Activated CD8-positive, alpha-beta memory T cell treated with anti-CD3 and anti-CD28 coated beads, Interleukin-2, amount 50 U/mL, for 48 hours (primary cell): ENCODE measurements around the gene ZNF581.

Experiments used
- DNase-seq: peaks from one replicate; pipeline ENCODE4 v3.0.0-alpha.2; 2020

The ZNF581 gene

DNA sequence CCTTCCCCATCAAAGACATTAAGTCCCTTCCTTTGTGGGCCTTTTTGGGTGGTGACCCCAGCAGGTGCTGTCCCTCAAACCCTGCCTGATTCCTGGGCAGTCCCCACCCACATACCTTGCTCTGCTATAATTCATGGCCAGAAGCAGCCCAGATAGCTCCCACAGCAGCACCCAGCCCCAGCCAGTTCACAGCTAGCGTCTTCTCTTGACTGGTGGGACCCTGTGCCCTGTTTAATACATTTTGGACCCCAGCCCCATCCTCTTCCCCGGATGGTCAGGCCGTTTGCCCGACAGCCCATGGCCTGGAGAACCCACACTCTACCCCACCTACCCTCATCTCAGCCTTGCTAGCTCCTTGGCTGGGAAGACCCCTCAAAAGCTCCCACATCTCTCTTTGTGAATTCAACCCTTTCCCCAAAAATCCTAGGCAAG is 6.7 kb downstream of the ZNF581 start:
- no peak for DNase-seq

DNA sequence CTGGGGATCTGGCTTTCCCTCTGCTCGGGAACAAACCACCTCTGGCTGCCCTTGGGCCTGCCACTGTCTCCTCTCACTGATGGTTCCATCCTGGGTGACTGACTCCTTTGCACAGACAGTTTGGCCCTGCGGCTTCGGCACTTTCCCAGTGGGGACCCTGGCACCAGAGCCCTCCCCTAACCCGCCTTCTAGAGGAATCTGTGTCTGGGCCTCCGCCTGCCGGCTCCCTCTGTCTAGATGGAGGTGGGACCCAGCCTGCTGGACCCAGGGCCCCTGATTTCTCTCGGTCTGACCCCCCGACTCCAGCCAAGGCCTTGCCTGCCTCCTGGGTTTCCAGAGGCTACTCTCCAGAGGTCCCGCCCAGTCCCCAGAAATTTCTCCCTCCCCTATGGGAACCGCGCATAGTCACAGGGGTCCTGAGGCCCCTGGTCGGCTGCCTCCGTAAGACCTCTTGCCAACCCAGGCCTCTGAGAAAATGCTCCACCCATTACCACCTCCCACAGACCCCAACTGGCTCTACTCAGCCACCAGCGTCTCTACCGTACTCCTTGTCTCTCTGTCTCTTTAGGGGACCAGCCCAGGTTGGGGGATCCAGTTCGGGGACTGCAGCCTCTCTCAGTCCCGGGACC is 7.3 kb downstream of the ZNF581 start:
- no peak for DNase-seq

DNA sequence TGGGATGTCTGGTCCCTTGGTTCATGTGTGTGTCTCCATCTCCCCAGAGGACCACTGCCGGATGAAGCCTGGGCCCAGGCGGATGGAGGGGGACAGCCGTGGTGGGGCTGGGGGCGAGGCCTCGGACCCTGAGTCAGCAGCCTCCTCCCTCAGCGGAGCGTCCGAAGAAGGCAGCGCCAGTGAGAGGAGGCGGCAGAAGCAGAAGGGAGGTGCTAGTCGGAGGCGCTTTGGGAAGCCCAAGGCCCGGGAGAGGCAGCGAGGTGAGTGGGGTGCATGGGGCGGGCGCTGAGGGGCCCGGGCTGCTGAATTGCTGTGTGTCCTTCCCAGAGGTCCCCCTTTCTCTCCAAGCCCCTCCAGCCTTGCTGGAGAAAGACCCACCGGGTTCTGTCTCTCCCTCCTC is 7.8 kb downstream of the ZNF581 start:
- no peak for DNase-seq

- no peak for DNase-seq
These were observed 9.1 kb downstream of the ZNF581 start for GRCh38 chr19:55652311-55653128.

DNA sequence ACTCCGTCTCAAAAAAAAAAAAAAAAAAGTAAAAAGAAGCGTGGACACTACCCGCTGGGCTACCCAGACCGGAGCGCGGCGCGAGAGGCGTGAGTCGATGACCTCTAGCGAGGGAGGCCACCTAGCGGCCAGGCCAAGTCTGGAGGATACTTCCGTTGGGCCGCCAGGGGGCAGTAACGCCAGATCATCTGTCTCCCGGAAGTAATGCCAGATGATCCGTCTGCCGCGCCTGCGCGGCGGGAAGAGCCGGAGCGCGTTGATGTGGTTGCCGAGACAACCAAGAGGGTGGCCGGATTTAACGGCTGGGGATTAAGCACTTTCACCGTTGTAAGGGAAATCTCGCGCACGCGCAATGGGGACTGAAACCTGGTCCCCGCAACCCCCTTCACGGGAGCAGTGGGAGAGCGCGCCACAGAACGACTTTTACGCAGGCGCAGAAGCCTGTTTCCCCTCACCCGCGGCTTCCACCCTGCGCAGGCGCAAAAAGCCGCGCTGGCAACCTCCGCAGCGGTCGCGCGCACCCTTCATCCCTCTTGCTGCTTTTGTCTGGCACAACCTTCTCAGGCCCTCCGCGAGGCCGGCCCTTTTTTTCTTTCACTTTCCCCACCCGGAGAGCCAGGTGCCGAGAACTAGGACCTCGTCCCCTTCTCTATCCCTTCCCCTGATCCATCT is 10.3 kb downstream of the ZNF581 start:
- DNase-seq: peak; percentile 98

DNA sequence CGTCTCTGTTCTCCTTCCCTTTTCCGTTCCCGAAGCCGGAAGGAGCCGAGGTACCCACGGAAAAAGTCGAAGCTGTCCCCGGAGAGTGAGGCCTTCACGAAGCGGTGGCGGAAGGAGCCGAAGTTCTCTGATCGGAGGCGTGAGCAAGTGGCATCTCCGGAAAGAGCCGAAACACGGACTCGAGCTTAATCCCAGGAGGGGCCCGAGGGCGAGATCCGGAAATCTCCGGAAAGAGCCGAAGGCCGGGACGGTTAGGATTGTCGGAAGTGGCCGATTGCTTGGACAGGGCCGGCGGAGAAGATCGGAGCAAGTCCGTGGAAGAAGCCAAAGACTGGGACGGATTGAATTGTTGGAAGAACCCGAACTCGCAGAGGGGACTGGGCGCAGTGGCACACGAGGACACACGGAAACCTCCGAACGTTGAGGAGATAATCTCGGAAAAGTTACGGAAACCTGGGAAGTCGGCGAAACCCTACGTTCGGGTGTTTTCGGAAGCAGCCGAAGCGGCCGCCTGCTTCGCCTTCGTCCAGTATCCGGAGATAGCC is 10.9 kb downstream of the ZNF581 start:
- peak; percentile 97 for DNase-seq

GRCh38 chr19:55654868-55655647 is 11.6 kb downstream of the ZNF581 start, which contains the start of gene U2AF2:
Gene U2AF2 (plus strand): TSS chr19:55655035. CDS start chr19:55655105, 70 bp downstream.
- peak; percentile 97 for DNase-seq

GRCh38 chr19:55655648-55656040 is 12.2 kb downstream of the ZNF581 start:
- no peak for DNase-seq

DNA sequence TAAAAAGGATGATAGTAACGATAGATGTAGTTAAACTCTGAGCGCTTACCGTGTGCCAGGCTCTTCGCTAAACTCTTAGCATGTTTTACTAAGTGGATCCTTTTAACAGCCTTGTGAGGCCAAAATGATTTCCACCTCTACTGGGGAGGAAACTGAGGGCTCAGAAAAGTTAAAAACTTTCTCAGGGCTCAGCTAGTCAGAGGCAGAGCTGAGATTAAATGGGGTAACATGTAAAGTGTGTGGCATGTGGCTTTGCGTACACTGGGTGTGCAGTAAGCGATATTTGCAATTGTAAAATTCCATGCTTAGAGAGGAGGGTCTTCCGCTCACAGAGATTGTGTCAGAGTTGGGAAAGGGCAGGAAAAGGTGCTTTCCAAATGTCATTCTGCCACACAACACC is 13.1 kb downstream of the ZNF581 start:
- no peak for DNase-seq

GRCh38 chr19:55656988-55657747 is 13.7 kb downstream of the ZNF581 start:
- no peak for DNase-seq

- no peak for DNase-seq
These were observed 15.5 kb downstream of the ZNF581 start for GRCh38 chr19:55658846-55659459.

DNA sequence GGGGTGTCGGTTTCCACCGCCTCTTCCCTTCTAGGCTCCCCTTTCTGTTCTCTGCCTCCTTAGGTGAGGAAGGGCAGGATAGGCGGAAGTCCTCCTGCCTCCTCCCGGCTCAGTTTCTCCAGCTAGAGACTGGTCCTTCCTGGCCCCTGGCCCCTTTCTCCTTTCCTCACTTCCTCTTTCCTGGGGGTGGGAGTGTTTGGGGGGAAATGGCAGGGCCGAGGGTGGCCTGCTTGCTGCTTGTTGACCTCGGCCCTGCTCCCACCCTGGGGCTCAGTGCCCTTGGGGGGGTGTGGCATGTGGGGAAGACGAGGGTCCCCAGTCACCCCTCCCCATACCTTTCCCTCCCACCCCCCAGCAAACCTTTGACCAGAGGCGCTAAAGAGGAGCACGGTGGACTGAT is 16.4 kb downstream of the ZNF581 start:
- DNase-seq: no peak

GRCh38 chr19:55660404-55660803 is 17.0 kb downstream of the ZNF581 start:
- no peak for DNase-seq

DNA sequence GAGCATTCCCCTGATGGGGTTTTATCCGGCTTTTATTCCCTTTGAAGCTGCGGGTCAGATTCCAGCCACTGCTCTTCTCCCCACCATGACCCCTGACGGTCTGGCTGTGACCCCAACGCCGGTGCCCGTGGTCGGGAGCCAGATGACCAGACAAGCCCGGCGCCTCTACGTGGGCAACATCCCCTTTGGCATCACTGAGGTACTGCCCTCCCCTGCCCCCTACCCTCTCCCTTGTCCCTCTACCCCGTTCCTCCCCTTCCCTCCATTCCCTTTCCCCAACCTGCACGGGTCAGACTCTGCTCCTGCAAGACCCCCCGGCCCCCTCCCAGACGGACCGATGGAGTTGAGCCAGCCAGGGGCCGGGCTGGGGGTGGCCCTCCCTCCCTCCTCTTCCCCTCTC is 17.5 kb downstream of the ZNF581 start:
- DNase-seq: no peak

- DNase-seq: no peak
These were observed 18.4 kb downstream of the ZNF581 start for GRCh38 chr19:55661826-55662225.

DNA sequence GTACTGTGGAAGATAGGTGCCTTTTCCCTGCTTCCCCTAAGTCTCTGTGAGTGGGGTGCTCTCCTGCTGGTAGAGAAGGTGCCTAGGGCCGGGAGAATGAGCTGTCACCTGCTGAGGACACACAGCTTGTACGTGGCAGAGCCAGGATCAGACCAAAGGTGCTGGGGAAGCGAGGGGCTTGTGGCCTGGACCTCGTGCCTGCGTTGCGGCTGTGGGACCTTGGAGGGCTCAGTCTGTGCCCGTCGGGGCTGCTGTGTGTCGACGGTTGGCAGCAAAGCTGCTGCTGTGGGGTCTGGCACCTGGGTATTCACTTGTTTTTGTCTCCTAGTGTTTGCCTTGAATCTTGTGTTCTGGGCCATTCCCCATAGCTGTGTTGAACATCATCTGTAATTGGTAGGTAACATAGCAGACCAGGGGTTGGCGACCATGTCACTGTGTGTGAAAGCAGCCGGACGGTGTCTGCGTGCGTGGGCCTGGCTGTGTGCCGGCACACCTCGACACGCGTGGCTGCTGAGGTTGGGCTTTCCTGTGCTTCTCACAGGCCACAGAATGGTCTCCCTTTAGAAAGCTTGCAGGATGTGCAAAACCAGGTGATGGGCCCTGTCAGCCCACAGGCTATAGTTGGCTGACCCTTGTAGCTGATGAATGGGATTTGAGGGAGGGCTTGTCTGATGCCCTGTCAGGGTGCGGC is 20.5 kb downstream of the ZNF581 start:
- DNase-seq: no peak

DNA sequence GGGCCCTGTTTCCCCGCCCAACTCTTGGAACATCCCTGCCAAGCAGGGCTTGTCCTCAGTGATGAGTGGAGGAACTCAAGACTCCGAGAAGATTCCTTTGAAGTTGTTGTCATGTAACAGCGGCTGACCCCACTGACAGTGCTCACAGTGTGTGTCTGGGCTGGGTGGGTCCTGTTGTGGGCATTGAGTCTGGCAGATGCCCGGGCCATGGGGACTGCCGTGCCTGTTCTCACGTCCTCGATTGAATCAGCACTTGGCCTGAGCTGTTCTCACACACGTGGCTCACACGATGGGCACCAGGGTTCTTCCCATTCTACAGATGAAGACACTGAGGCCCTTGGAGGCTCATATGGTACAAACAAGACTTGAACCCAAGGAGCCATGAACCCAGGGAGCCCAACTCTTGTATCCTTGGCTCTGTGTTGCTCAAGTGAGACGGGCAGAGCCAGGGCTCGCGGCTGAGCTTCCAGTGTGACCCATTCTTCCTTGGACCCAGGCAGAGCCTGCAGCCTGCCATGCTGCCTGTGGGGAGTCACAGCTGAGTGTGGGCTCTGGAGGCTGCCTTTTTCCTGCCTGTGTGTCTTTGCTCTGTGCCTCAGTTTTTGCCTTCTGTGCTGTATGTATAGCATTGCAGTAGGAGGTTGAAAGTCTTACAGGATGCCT is 23.0 kb downstream of the ZNF581 start:
- no peak for DNase-seq

DNA sequence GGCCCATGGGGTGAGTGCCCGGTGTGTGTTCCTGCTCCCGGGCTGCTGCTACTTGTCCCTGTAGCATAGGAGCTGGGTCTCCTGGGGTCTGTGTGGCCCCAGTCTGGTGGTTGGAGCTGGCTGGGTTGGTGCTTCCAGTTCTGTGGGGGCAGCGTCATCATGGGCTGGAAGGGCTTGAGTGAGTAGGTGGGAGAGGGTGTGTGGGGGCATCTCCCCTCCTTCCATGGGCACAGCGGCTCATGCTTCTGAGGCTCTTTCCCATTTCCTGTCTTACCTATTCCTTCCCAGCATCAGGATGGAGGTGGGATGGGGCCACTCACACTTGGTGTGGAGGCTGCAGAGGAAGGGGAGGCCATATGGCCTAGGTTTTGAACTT is 23.5 kb downstream of the ZNF581 start:
- DNase-seq: no peak

GRCh38 chr19:55667511-55667910 is 24.1 kb downstream of the ZNF581 start:
- no peak for DNase-seq

- no peak for DNase-seq
These were observed 24.5 kb downstream of the ZNF581 start for GRCh38 chr19:55667958-55668357.
